HG03064 (cell line): ENCODE results near the gene HACD1.
A peak's percentile ranks its signal among the peaks of the same experiment; 100 is the strongest.
"Not testable (repeated sequence)": the region's sequence is repeated elsewhere in the genome, so short reads cannot be mapped to it uniquely, and the experiment has no call there.

Experiments
- ATAC-seq: cut with Tn5 transposase; IDR thresholded peaks from one replicate; pipeline ENCODE4 v1.9.1; 2021; ENCODE audit warnings: low read depth; ENCODE audit not compliant: unreplicated experiment

The HACD1 gene

GRCh38 chr10:17643755-17644484, 26.7 kb upstream of the HACD1 start, which contains the start of gene STAM:
Gene STAM (plus strand): TSS chr10:17644151. CDS start chr10:17644340, 189 bp downstream.
- ATAC-seq: peak; percentile 84

GRCh38 chr10:17643339-17643754, 26.2 kb upstream of the HACD1 start:
- ATAC-seq: peak; percentile 29

GRCh38 chr10:17640331-17640816, 23.2 kb upstream of the HACD1 start:
- no peak for ATAC-seq

GRCh38 chr10:17637869-17638268, 20.7 kb upstream of the HACD1 start:
- ATAC-seq: no peak

GRCh38 chr10:17633353-17633752, 16.2 kb upstream of the HACD1 start:
- ATAC-seq: no peak

GRCh38 chr10:17632590-17632989, 15.4 kb upstream of the HACD1 start:
- not testable (repeated sequence) for ATAC-seq

GRCh38 chr10:17626656-17627055, 9.5 kb upstream of the HACD1 start:
- ATAC-seq: no peak

- no peak for ATAC-seq
These were observed 7.8 kb upstream of the HACD1 start for GRCh38 chr10:17624996-17625395.

- ATAC-seq: no peak
These were observed 4.9 kb upstream of the HACD1 start for GRCh38 chr10:17622061-17622460.

GRCh38 chr10:17616403-17617030, 657 bp downstream of the HACD1 start:
- ATAC-seq: peak; percentile 50

- ATAC-seq: no peak
These were observed 7.6 kb downstream of the HACD1 start for GRCh38 chr10:17609523-17610079.

GRCh38 chr10:17607603-17608332, 9.4 kb downstream of the HACD1 start:
- no peak for ATAC-seq

- no peak for ATAC-seq
These were observed 10.1 kb downstream of the HACD1 start for GRCh38 chr10:17607060-17607459.

- ATAC-seq: no peak
These were observed 10.6 kb downstream of the HACD1 start for GRCh38 chr10:17606547-17607040.

GRCh38 chr10:17605936-17606335, 11.2 kb downstream of the HACD1 start:
- ATAC-seq: no peak

- ATAC-seq: no peak
These were observed 18.1 kb downstream of the HACD1 start for GRCh38 chr10:17599089-17599488.

GRCh38 chr10:17597386-17597785, 19.8 kb downstream of the HACD1 start:
- ATAC-seq: no peak

GRCh38 chr10:17590969-17591645, 26.1 kb downstream of the HACD1 start:
- ATAC-seq: no peak

- not testable (repeated sequence) for ATAC-seq
These were observed 27.9 kb downstream of the HACD1 start for GRCh38 chr10:17589316-17589715.

- ATAC-seq: no peak
These were observed 28.8 kb downstream of the HACD1 start for GRCh38 chr10:17588420-17588819.
